ENCODE data around the gene EGLN1.

GRCh38 chr1:231376875-231377549, 45.1 kb downstream of the EGLN1 start:
- TF ChIP-seq CTCF (IDR thresholded peaks at IDR 0.05) (no peak), SIN3A (IDR thresholded peaks at IDR 0.05; ENCODE audit: borderline replicate concordance, insufficient read depth, low read depth, low read length) (no peak), POLR2AphosphoS5 (IDR thresholded peaks at IDR 0.05; ENCODE audit: low read depth, low read length) (no peak), REST (IDR thresholded peaks at IDR 0.05; ENCODE audit: insufficient read depth in 1 of 2, low read depth in 2 of 2, low read length in 1 of 2) (no peak)
